ENCODE measurements around the gene ZNF212.

GRCh38 chr7:149279111-149279743, 39.8 kb downstream of the ZNF212 start:
- TF ChIP-seq CTCF (IDR thresholded peaks at IDR 0.05) (no peak), POLR2A (IDR thresholded peaks at IDR 0.05) (no peak), POLR2AphosphoS5 (IDR thresholded peaks at IDR 0.05) (no peak), EP300 (IDR thresholded peaks at IDR 0.05) (no peak)
